GM11168 (cell line): ENCODE results near the gene ARMC3.
"Not testable (repeated sequence)": the region's sequence is repeated elsewhere in the genome, so short reads cannot be mapped to it uniquely, and the experiment has no call there.

Experiments used
- in situ Hi-C: fragments of 300-500 bp; cut with MboI; formaldehyde crosslinking; loops from one replicate; pipeline ENCODE4 v1.12.0; 2022; ENCODE audit warnings: low sequenced_read_pairs; ENCODE audit not compliant: unreplicated experiment

Gene ARMC3

DNA sequence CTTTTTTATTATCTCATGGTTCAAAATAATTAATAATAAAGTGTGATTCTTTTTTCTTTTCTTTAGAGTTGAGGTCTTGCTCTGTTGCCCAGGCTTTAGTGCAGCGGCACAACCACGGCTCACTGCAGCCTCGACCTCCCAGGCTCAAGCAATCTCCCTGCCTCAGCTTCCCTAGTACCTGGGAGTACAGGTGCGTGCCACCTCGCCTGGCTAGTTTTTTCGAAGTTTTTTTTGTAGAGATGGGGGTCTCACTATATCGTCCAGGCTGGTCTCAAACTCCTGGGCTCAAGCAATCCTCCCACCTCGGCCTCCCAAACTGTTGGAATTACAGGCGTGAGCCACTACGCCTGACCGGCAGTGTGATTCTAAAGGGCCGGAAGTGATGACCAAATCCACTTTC, 139.5 kb downstream of the ARMC3 start:
- in situ Hi-C loops: no loop called here

- in situ Hi-C loops: no loop called here
These were observed 140.3 kb downstream of the ARMC3 start for GRCh38 chr10:23067939-23068775.

- in situ Hi-C loops: no loop called here
These were observed 141.4 kb downstream of the ARMC3 start for GRCh38 chr10:23069019-23069815.

- in situ Hi-C loops: not testable (repeated sequence)
These were observed 142.4 kb downstream of the ARMC3 start for GRCh38 chr10:23070092-23070912.

DNA sequence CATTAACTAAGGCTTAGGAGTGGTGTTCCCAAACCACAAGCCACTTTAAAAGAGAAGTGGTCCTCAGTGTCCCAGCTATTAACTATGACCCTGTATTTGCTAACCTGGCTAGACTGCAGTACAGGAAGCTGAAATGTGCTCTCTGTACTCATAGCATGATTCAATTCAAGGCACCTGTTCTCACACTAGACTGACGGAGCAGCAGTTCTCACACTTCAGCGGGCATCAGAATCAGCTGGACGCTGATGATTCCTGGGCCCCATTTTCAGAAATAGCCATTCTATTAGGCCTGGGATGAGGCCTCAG, 143.0 kb downstream of the ARMC3 start:
- in situ Hi-C loops: no loop called here

DNA sequence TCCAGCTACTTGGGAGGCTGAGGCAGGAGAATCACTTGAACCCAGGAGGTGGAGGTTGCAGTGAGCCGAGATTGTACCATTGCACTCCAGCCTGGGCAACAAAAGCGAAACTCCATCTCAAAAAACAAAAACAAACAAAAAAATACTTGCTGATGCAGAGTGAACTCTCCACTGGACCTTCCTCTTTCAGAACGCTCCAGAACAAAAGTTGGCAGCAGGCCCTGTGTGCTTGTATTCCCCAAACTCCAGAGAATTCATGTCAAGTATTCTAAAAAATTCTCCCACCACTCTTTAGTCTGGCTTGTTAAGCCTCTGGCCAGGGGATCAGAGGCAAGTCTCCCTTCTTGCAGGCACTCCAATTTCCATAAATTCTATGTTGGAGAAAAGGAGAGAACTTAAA, 144.7 kb downstream of the ARMC3 start:
- in situ Hi-C loops: not testable (repeated sequence)

DNA sequence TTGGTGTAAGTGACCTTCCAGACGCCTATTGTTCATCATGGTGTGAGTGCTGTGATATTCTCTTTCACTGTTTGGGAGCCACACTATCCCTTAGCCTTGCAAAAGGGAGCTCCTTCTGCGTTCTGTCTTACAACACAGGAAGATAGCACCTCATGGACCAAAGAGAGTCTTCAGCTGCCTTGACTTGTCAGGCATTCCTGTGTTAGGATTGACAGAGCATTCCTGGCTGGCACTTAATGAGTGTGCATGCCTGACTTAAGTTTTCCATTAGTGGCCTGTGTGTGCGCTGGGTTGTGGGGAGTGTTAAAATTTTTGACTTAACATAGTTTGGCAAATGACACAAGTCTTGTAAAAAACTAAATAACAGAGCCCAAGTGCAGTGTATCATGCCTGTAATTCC, 145.7 kb downstream of the ARMC3 start:
- in situ Hi-C loops: no loop called here

DNA sequence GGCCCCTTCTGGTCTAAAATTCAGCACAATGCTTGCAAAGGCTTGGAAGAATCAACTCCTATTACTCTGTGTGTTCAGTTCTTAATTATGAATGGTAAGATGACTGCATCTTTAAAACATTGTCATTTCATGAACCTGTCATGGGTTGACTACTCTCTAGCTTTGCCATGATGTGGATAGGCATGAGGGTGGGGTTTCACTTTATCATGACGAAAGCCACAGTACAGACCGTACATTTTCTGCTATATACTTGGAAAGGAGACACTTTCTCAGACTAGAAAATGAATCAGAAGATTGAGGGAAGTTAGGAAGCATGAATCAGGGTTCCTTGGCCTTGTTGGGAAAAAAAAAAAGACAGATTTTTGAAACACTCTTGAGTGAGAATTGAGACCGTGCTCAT, 147.8 kb downstream of the ARMC3 start:
- in situ Hi-C loops: no loop called here

DNA sequence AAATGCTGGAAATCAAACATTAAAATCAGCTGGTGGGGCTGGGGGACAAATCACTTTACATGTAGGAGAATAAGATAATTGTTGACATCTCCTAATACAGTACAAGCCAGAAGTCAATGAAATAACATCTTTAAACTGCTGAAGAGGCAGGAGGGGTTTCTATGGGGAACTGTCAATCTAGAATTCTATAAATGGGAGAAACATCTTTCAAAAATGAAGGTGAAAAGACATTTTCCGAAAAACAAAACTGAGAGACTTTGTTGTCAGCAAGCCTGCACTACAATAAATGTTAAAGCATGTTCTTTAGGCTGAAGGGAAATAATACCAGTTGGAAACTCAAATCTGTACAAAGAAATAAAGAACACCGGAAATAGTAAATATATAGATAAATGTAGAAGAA, 150.3 kb downstream of the ARMC3 start:
- in situ Hi-C loops: no loop called here

DNA sequence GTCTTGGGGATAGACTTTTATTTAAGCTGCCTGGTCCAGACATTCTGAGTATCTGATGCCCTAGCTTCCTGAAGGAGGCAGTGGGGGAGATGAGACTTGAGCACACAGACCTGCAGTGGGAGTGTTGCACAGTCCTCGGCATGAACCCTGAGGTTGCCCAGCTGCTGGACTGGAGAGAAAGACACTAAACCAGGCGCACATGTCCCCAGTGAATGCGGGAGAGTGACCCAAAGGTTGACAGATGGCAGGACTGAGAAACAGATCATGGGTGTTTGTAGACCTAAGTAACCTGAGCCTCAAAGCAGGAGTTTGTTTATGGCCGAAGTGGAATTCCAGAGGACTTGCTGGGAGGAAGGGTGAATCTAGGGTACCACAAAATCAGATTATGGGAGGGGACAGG, 151.8 kb downstream of the ARMC3 start:
- in situ Hi-C loops: no loop called here

- in situ Hi-C loops: no loop called here
These were observed 152.4 kb downstream of the ARMC3 start for GRCh38 chr10:23080262-23080661.

- in situ Hi-C loops: no loop called here
These were observed 153.4 kb downstream of the ARMC3 start for GRCh38 chr10:23081221-23081750.

- in situ Hi-C loops: no loop called here
These were observed 154.0 kb downstream of the ARMC3 start for GRCh38 chr10:23081891-23082290.
